ENCODE results near the gene MTAP. TPM values are rescaled to one million over a fixed set of nuclear protein-coding genes. Genes with fewer than 3 reads are reported as not detected.

Gene MTAP
- total RNA-seq, 1 experiment from 2014 or later, result 102 TPM

DNA sequence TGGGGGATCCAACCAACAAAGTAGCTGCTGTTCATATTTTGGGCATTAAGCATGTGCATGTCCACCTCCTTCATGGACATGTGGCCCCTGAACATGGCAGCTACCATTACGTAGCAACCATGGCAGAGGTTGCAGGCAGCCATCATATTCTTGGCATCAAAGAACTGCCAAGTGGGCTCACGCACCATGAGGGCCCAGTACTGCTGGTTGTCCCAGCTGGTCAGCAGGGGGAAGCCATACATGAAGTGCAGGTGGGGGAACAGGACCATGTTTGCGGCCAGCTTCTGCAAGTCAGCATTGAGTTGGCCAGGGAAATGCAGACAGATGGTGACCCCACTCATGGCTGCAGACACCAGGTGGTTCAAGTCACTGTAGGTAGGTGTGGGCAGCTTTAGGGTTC, 9.5 kb downstream of the MTAP start:
- H4K91ac ChIP-seq (ENCODE audit: insufficient read length, low read depth, low read length), result no peak overlapping the region
- Mint-ChIP-seq H3K27ac (peak overlapping the region in 1 of 3 experiments; percentile 43; a peak in 3 of 7 replicates), H3K27me3 (ENCODE audit: low read depth) (no peaks in the 10 kb centered on the region), H3K4me1 (peaks cover 0 to 2% of the 10 kb centered on the region in 2 experiments; a peak in 2 of 4 replicates), H3K4me3 (no peak overlapping the region), H3K9me3 (no peaks in the 10 kb centered on the region), H3K36me3 (ENCODE audit: insufficient read depth in 1 of 3, low read depth in 3 of 3) (peaks cover 37 to 78% (median 54%) of the 10 kb centered on the region in 3 experiments)
- no peaks in the 10 kb centered on the region for H3K4me1 ChIP-seq (ENCODE audit: insufficient read depth, low read length)
- no peak overlapping the region for H3T11ph ChIP-seq (ENCODE audit: low read length)
- H3K23me2 ChIP-seq (ENCODE audit: insufficient read length, low read depth, low read length, poor library complexity, severe bottlenecking), result no peaks in the 10 kb centered on the region
- H2BK15ac ChIP-seq (ENCODE audit: low read depth, low read length), result no peak overlapping the region
- no peak for TF ChIP-seq CTCF (conservative IDR thresholded peaks at IDR 0.05)
- H4K8ac ChIP-seq (replicated peaks; ENCODE audit: insufficient read length, low read depth, low read length), result no peak overlapping the region
- no peak overlapping the region for H3K4ac ChIP-seq (ENCODE audit: low read depth, low read length)
- H3K4me2 ChIP-seq (ENCODE audit: insufficient read depth, insufficient read length, low read length), result no peak overlapping the region
- no peak overlapping the region; the same call in 1 of the 2 replicates for H3K14ac ChIP-seq (ENCODE audit: insufficient read depth, low read length)
- H2BK20ac ChIP-seq (ENCODE audit: low read depth, low read length, poor library complexity, severe bottlenecking), result no peak overlapping the region
- H4K20me1 ChIP-seq (ENCODE audit: control insufficient read depth, insufficient read depth, insufficient read length), result peaks cover 2% of the 10 kb centered on the region
- no peak overlapping the region for H3K23ac ChIP-seq (ENCODE audit: insufficient read length, low read depth, low read length)
- no peak overlapping the region for H2BK5ac ChIP-seq (ENCODE audit: insufficient read length, low read length)
- no peak overlapping the region for H2BK12ac ChIP-seq (ENCODE audit: insufficient read length, low read depth, low read length)
- H3K9ac ChIP-seq (ENCODE audit: extremely low read depth, insufficient read length, low read length), result no peak overlapping the region
- no CpG with 5 or more reads among the region's 3 CpGs for WGBS (ENCODE audit: extremely low coverage, insufficient read length, low lambda C conversion rate)
- no peak overlapping the region for H3K18ac ChIP-seq (ENCODE audit: insufficient read length, low read depth, low read length)
- no peak overlapping the region for H3K27ac ChIP-seq (ENCODE audit: insufficient read length, low read depth, low read length)
- H3K9me3 ChIP-seq (ENCODE audit: control insufficient read depth, low read depth, low read length), result no peaks in the 10 kb centered on the region
- no peak overlapping the region for H3K56ac ChIP-seq (ENCODE audit: insufficient read length, low read depth, low read length)
- H3K79me1 ChIP-seq (ENCODE audit: insufficient read depth, low read depth, low read length, poor library complexity, severe bottlenecking), result peaks cover 2% of the 10 kb centered on the region
- no peak overlapping the region for H2AFZ ChIP-seq (ENCODE audit: low read length)
- no peak overlapping the region for H2AK5ac ChIP-seq (ENCODE audit: insufficient read length, low read length)
- no peaks in the 10 kb centered on the region; the same call in 1 of the 2 replicates for H3K27me3 ChIP-seq (ENCODE audit: insufficient read depth, low read length)
- H4K5ac ChIP-seq (ENCODE audit: insufficient read length, low read depth, low read length), result no peak overlapping the region
- no peak overlapping the region for H2BK120ac ChIP-seq (ENCODE audit: low read depth, low read length, poor library complexity, severe bottlenecking)
- H3K79me2 ChIP-seq (ENCODE audit: insufficient read depth, low read length), result peaks cover 27% of the 10 kb centered on the region; the same call in 1 of the 2 replicates
- DNase-seq, result no peak

Data from H9 (cell line).